SK-N-SH (cell line): ENCODE data around the gene TLR4. TPM values are rescaled to one million over a fixed set of nuclear protein-coding genes. Genes with fewer than 3 reads are reported as not detected.

Experiments used
- CTCF ChIA-PET: fragments of 300-600, 350-600 bp; formaldehyde crosslinking; extraction: SDS; loops from one replicate; lab custom pipeline; 2021; lab: Yijun Ruan, JAX
- POLR2A ChIA-PET: fragments of 350-600 bp; sonication (Branson Sonifier 250); formaldehyde crosslinking; extraction: SDS; loops from one replicate; lab custom pipeline; 2020; ENCODE audit warnings: antibody characterized with exemption, inconsistent platforms; lab: Yijun Ruan, JAX
- DNase-seq: peaks from one replicate; pipeline ENCODE4 v3.0.0; 2012
- H2AFZ ChIP-seq: fragments of 200-600 bp; sonication (generic); 2 replicates; pipeline ENCODE4 v1.8.1; 2016; ENCODE audit warnings: antibody characterized with exemption, mild to moderate bottlenecking, low read depth
- H3F3A ChIP-seq: fragments of 200-600 bp; sonication (generic); replicated peaks from 2 replicates; pipeline ENCODE3; 2016; ENCODE audit warnings: antibody characterized with exemption, mild to moderate bottlenecking; ENCODE audit not compliant: insufficient read depth
- H3K27ac ChIP-seq, 2 experiments: fragments of 200-500 bp in 1 of 2; fragments of 200-600 bp in 1 of 2; sonication (Bioruptor generic) in 1 of 2; sonication (generic), shearing (Covaris generic) in 1 of 2; 2 replicates each; pipeline versions ENCODE4 v1.5.1 to v1.6.1; 2014 to 2016; ENCODE audit warnings: low read depth in 2 of 2, inconsistent platforms in 1 of 2, low read length in 1 of 2, mild to moderate bottlenecking in 1 of 2, mixed read lengths in 1 of 2
- H3K27me3 ChIP-seq: fragments of 200-600 bp; sonication (generic), shearing (Covaris generic); 2 replicates; pipeline ENCODE4 v1.6.1; 2016; ENCODE audit warnings: mixed run types; ENCODE audit not compliant: insufficient read depth
- H3K36me3 ChIP-seq, 2 experiments: fragments of 200-500 bp in 1 of 2; fragments of 200-600 bp in 1 of 2; sonication (Bioruptor generic) in 1 of 2; sonication (generic) in 1 of 2; replicated peaks in 1 of 2; 2 replicates each; pipeline versions ENCODE3 to v1.5.1; 2014 to 2016; ENCODE audit warnings: low read length in 1 of 2, mild to moderate bottlenecking in 1 of 2; ENCODE audit not compliant: insufficient read depth in 2 of 2, control insufficient read depth in 1 of 2
- H3K4me1 ChIP-seq, 2 experiments: fragments of 200-500 bp in 1 of 2; fragments of 200-600 bp in 1 of 2; sonication (Bioruptor generic) in 1 of 2; sonication (generic), shearing (Covaris generic) in 1 of 2; 2 replicates each; pipeline versions ENCODE4 v1.5.1 to v1.6.1; 2014 to 2016; ENCODE audit warnings: low read depth in 1 of 2, low read length in 1 of 2, mixed run types in 1 of 2; ENCODE audit not compliant: insufficient read depth in 2 of 2, control insufficient read depth in 1 of 2
- H3K4me2 ChIP-seq: fragments of 200-600 bp; sonication (generic), shearing (Covaris generic); 2 replicates; pipeline ENCODE4 v1.6.1; 2017; ENCODE audit warnings: mixed run types
- H3K4me3 ChIP-seq, 2 experiments: fragments of 200-500 bp in 1 of 2; fragments of 200-600 bp in 1 of 2; sonication (Bioruptor generic) in 1 of 2; sonication (generic), shearing (Covaris generic) in 1 of 2; 2 replicates each; pipeline versions ENCODE4 v1.5.1 to v1.8.1; 2014 to 2016; ENCODE audit warnings: low read depth in 2 of 2, inconsistent platforms in 1 of 2, low read length in 1 of 2, mild to moderate bottlenecking in 1 of 2, mixed read lengths in 1 of 2, moderate library complexity in 1 of 2
- H3K79me2 ChIP-seq: fragments of 200-600 bp; sonication (generic); 2 replicates; pipeline ENCODE4 v1.8.1; 2017; ENCODE audit warnings: mild to moderate bottlenecking; ENCODE audit not compliant: insufficient read depth
- H3K9ac ChIP-seq: fragments of 200-600 bp; sonication (generic); 2 replicates; pipeline ENCODE4 v1.6.1; 2017; ENCODE audit warnings: mixed run types
- H3K9me2 ChIP-seq: fragments of 200-600 bp; sonication (generic); 2 replicates; pipeline ENCODE4 v1.6.1; 2017; ENCODE audit warnings: mixed run types
- H3K9me3 ChIP-seq: fragments of 200-600 bp; sonication (generic); 2 replicates; pipeline ENCODE4 v1.6.1; 2017; ENCODE audit warnings: mixed run types, mild to moderate bottlenecking, moderate library complexity
- H4K20me1 ChIP-seq: fragments of 200-600 bp; sonication (generic); 2 replicates; pipeline ENCODE4 v1.6.1; 2017; ENCODE audit warnings: mild to moderate bottlenecking, mixed run types; ENCODE audit not compliant: insufficient read depth
- CHD2 ChIP-seq: fragments of 150-350 bp; IDR thresholded peaks from 2 replicates; pipeline ENCODE4 v1.6.1; 2018; ENCODE audit warnings: low read length; ENCODE audit not compliant: partially characterized antibody
- ELF1 ChIP-seq: IDR thresholded peaks from 2 replicates; pipeline ENCODE4 v1.4.0; 2012
- FOSL2 ChIP-seq: IDR thresholded peaks from 2 replicates; pipeline ENCODE4 v1.4.0; 2012; ENCODE audit warnings: low read depth, mild to moderate bottlenecking, moderate library complexity, borderline replicate concordance
- MAX ChIP-seq: IDR thresholded peaks from 2 replicates; pipeline ENCODE4 v1.4.0; 2012; ENCODE audit warnings: low read depth
- RAD21 ChIP-seq: IDR thresholded peaks from 2 replicates; pipeline ENCODE4 v1.6.1; 2012; ENCODE audit warnings: mild to moderate bottlenecking, low read length
- RXRA ChIP-seq: IDR thresholded peaks from 2 replicates; pipeline ENCODE4 v1.4.0; 2012; ENCODE audit warnings: low read depth, mild to moderate bottlenecking, borderline replicate concordance
- SMC3 ChIP-seq: IDR thresholded peaks from 2 replicates; pipeline ENCODE4 v1.6.1; 2012; ENCODE audit warnings: low read depth, low read length, improper control_type of control experiment
- TAF1 ChIP-seq: IDR thresholded peaks from 2 replicates; pipeline ENCODE4 v1.6.1; 2012; ENCODE audit warnings: low read depth, mild to moderate bottlenecking, low read length, moderate library complexity, borderline replicate concordance
- WGBS: methylation state at CpG from one replicate; pipeline ENCODE4 v1.1.6; 2017; ENCODE audit warnings: low lambda C conversion rate; 5-methylcytosine and 5-hydroxymethylcytosine counted together
- polyA plus RNA-seq, 3 experiments: library from polyadenylated mRNA; depleted of rRNA; stranded (reverse); fragments of >200 nt; gene quantifications; 2 replicates each; pipeline ENCODE4 v1.2.3, GENCODE V29; 2012
- TF ChIP-seq, protein P1 (sequence below): fragments of 150-350 bp; IDR thresholded peaks from 2 replicates; pipeline ENCODE4 v1.6.1; 2017; ENCODE audit warnings: antibody characterized with exemption, low read length, low read depth, borderline replicate concordance

TLR4 gene
- polyA plus RNA-seq, 1 of the 3 experiments (the other 2 are of a cell fraction), result 0.85 TPM

DNA sequence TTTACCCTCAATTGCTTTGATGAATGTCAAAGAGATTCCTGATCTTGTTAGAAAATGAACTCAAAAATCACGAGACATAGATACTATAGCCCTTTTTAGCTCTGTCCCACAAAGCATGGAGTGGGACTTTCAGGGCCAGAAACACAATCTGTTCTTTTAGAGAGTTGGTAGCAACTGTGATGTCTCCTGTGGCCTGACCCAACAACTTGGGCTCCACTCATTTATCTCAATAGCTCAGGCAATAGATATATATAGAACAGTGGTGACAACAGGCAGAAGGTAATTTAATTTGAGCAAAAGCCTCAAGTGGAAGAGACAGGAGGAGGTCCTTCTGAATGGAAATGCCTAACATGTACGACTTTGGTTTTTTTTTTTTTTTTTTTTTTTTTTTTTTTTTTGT is 25.2 kb downstream of the TLR4 start (continued):
- TF ChIP-seq MAX (no peak), SMC3 (no peak), TAF1 (no peak), FOSL2 (no peak), RAD21 (no peak)
- TF ChIP-seq, all 33 proteins: peak for 0

DNA sequence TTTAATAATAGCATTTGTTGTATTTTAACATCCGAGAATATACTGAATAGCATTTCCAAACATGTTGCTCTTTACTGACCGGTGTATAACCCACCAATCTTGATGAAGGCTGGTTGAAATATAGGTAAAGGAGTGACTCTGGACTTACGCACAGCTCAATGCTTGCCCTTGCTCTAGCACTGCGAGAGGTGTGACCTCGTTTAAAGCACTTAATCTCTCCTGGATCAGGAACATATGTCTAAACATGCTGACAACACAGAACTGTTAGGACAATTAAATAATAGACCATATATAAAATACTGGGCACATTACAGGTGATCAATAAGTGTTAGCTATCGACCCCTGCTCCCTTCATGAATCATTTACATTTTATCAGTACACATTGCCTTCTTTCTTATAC is 28.3 kb downstream of the TLR4 start:
- Histone ChIP-seq H3K9ac (no peak overlapping the region), H3K79me2 (no peaks in the 10 kb centered on the region), H3K9me2 (no peaks in the 10 kb centered on the region), H3K36me3 (no peaks in the 10 kb centered on the region), H3K4me1 (no peaks in the 10 kb centered on the region), H2AFZ (no peak overlapping the region), H4K20me1 (no peaks in the 10 kb centered on the region), H3K27ac (no peak overlapping the region), H3K9me3 (no peaks in the 10 kb centered on the region), H3K27me3 (no peaks in the 10 kb centered on the region), H3K4me3 (no peak overlapping the region), H3F3A (no peaks in the 10 kb centered on the region), H3K4me2 (no peak overlapping the region)
- TF ChIP-seq RXRA, result no peak
- DNase-seq, result no peak
- ChIA-PET POLR2A (no interaction called here), CTCF (no interaction called here)
- WGBS, result 53% methylated on average over 6 of the region's 6 CpGs

GRCh38 chr9:117733465-117733864 is 29.3 kb downstream of the TLR4 start:
- CTCF ChIA-PET, result no interaction called here

DNA sequence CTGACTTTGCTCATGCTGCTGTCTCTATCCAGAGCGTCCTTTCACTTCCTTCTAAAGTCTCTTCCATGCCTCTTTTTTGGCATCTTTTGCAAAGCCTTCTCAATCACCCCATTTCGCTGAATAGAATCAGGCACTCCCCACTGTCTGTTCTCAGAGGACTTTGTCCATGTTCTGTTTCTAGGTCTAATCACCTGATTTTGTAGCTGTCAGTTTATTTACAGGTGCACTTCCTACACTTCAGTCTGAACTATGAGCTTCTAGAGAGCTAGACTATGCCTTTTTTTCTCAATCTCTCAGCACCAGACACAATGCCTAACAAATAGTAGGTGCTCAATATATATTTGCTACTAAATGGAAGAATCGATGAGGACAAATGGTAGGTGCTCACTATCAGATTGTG is 29.9 kb downstream of the TLR4 start:
- WGBS, result 48% methylated on average over 3 of the region's 3 CpGs
- Histone ChIP-seq H3K9me3 (no peaks in the 10 kb centered on the region), H2AFZ (no peak overlapping the region), H3K4me1 (no peaks in the 10 kb centered on the region), H3K36me3 (no peaks in the 10 kb centered on the region), H3K4me2 (no peak overlapping the region), H3K27ac (no peak overlapping the region), H4K20me1 (no peaks in the 10 kb centered on the region), H3K9me2 (no peaks in the 10 kb centered on the region), H3K79me2 (no peaks in the 10 kb centered on the region), H3F3A (no peaks in the 10 kb centered on the region), H3K4me3 (no peak overlapping the region), H3K27me3 (no peaks in the 10 kb centered on the region), H3K9ac (no peak overlapping the region)
- no peak for DNase-seq
- no peak for TF ChIP-seq CHD2
- ChIA-PET POLR2A (no interaction called here), CTCF (no interaction called here)

More at GRCh38 chr9:117733465-117733864, 29.3 kb downstream of the TLR4 start:
- no peak for DNase-seq
- no peak overlapping the region for H3K4me2 ChIP-seq
- TF ChIP-seq RAD21, result no peak
- TF ChIP-seq, protein P1, sequence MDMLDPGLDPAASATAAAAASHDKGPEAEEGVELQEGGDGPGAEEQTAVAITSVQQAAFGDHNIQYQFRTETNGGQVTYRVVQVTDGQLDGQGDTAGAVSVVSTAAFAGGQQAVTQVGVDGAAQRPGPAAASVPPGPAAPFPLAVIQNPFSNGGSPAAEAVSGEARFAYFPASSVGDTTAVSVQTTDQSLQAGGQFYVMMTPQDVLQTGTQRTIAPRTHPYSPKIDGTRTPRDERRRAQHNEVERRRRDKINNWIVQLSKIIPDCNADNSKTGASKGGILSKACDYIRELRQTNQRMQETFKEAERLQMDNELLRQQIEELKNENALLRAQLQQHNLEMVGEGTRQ, result no peak
- TF ChIP-seq ELF1, result no peak
- TF ChIP-seq, all 33 proteins: peak for 0
- Histone ChIP-seq H2AFZ (no peak overlapping the region; the same call in 1 of the 2 replicates), H3K9me3 (no peaks in the 10 kb centered on the region), H3K36me3 (no peaks in the 10 kb centered on the region), H3K27ac (no peak overlapping the region), H3K79me2 (no peaks in the 10 kb centered on the region), H3F3A (no peaks in the 10 kb centered on the region), H3K9me2 (no peaks in the 10 kb centered on the region), H4K20me1 (no peaks in the 10 kb centered on the region), H3K9ac (no peak overlapping the region), H3K27me3 (no peaks in the 10 kb centered on the region), H3K4me3 (no peak overlapping the region), H3K4me1 (no peaks in the 10 kb centered on the region)
- POLR2A ChIA-PET, result no interaction called here
- 31% methylated on average over 1 of the region's 1 CpG for WGBS
